GM19240 (cell line): Measurements from ENCODE around the gene ANAPC13.

Experiments
- DNase-seq: peaks from one replicate; pipeline ENCODE4 v3.0.0; 2011; ENCODE audit warnings: low spot score; ENCODE audit not compliant: insufficient read length

ANAPC13 gene

GRCh38 chr3:134457376-134458074 lies 28.3 kb downstream of the ANAPC13 start:
- DNase-seq = no peak

- no peak for DNase-seq
Observed at GRCh38 chr3:134453631-134454030, 32.2 kb downstream of the ANAPC13 start.

- no peak for DNase-seq
Observed at GRCh38 chr3:134449951-134450350, 35.8 kb downstream of the ANAPC13 start.

GRCh38 chr3:134449277-134449676 lies 36.5 kb downstream of the ANAPC13 start:
- DNase-seq = no peak

GRCh38 chr3:134448664-134449063 lies 37.1 kb downstream of the ANAPC13 start:
- DNase-seq = no peak

GRCh38 chr3:134447351-134447750 lies 38.4 kb downstream of the ANAPC13 start:
- DNase-seq = no peak

GRCh38 chr3:134446800-134447199 lies 39.0 kb downstream of the ANAPC13 start:
- no peak for DNase-seq

GRCh38 chr3:134445636-134446035 lies 40.1 kb downstream of the ANAPC13 start:
- DNase-seq = no peak

GRCh38 chr3:134445095-134445494 lies 40.7 kb downstream of the ANAPC13 start:
- DNase-seq = no peak

- DNase-seq = no peak
Observed at GRCh38 chr3:134441821-134442220, 44.0 kb downstream of the ANAPC13 start.

GRCh38 chr3:134441321-134441720 lies 44.5 kb downstream of the ANAPC13 start:
- no peak for DNase-seq

GRCh38 chr3:134437211-134437752 lies 48.5 kb downstream of the ANAPC13 start:
- DNase-seq = no peak

GRCh38 chr3:134432236-134432635 lies 53.5 kb downstream of the ANAPC13 start:
- DNase-seq = no peak

GRCh38 chr3:134430950-134431445 lies 54.8 kb downstream of the ANAPC13 start:
- DNase-seq = no peak

GRCh38 chr3:134430174-134430573 lies 55.6 kb downstream of the ANAPC13 start:
- DNase-seq = no peak

- no peak for DNase-seq
Observed at GRCh38 chr3:134428401-134428800, 57.4 kb downstream of the ANAPC13 start.
